Measurements from ENCODE around the gene DBT. TPM values are rescaled to one million over a fixed set of nuclear protein-coding genes. Genes with fewer than 3 reads are reported as not detected.

DBT gene
- total RNA-seq, 1 experiment from 2014 or later: 14.0 TPM

GRCh38 chr1:100219457-100219856 is 30.2 kb downstream of the DBT start (continued):
- TF ChIP-seq POLR2A (IDR thresholded peaks at IDR 0.05; ENCODE audit: borderline replicate concordance, extremely low read depth, insufficient read depth, insufficient read length): no peak
- TF ChIP-seq JUND (IDR thresholded peaks at IDR 0.05): no peak
- TF ChIP-seq FOSL1 (IDR thresholded peaks at IDR 0.05; ENCODE audit: low read depth): no peak
- no peak for TF ChIP-seq EZH2phosphoT487 (IDR thresholded peaks at IDR 0.05; ENCODE audit: borderline replicate concordance)
- no peak for TF ChIP-seq CBX3 (IDR thresholded peaks at IDR 0.05; ENCODE audit: low read depth)

GRCh38 chr1:100217834-100218233 is 31.8 kb downstream of the DBT start:
- BruUV-seq (replicated peaks): no TSS peak
- Histone ChIP-seq H3K4me1 (ENCODE audit: control insufficient read depth in 1 of 2, insufficient read depth in 2 of 2, low read length in 2 of 2) (no peaks in the 10 kb centered on the region), H3K4me3 (replicated peaks in 1 of 2; ENCODE audit: low read depth in 1 of 2, low read length in 2 of 2) (no peak overlapping the region), H3K9me2 (ENCODE audit: insufficient read depth) (no peaks in the 10 kb centered on the region), H3K27ac (ENCODE audit: low read depth, low read length) (no peak overlapping the region), H3K4me2 (ENCODE audit: low read length) (no peak overlapping the region), H3K9me3 (ENCODE audit: control insufficient read depth in 1 of 2, insufficient read depth in 1 of 2, low read depth in 1 of 2, low read length in 2 of 2) (no peaks in the 10 kb centered on the region), H3K79me2 (ENCODE audit: insufficient read depth, low read length) (no peaks in the 10 kb centered on the region), H3K9ac (ENCODE audit: low read length) (no peak overlapping the region), H3K36me3 (ENCODE audit: control insufficient read depth in 1 of 2, insufficient read depth in 2 of 2, low read length in 2 of 2) (peaks cover 0 to 16% of the 10 kb centered on the region in 2 experiments; a peak in 2 of 4 replicates), H2AFZ (ENCODE audit: low read depth, low read length, poor library complexity, severe bottlenecking) (no peak overlapping the region), H4K20me1 (ENCODE audit: insufficient read depth) (no peaks in the 10 kb centered on the region), H3K27me3 (ENCODE audit: insufficient read depth, low read length) (no peaks in the 10 kb centered on the region)
- ChIA-PET POLR2A (no interaction called here), RAD21 (ENCODE audit: low non-redundant PET in 1 of 2, low total read pairs in 2 of 2, uncharacterized antibody in 2 of 2, unreplicated experiment in 2 of 2) (no interaction called here), CTCF (no interaction called here)
- no peak for DNase-seq (ENCODE audit: low read depth, low spot score)
- intact Hi-C loops (cut with micrococcal nuclease): no loop called here
- no peak for TF ChIP-seq POLR2A (IDR thresholded peaks at IDR 0.05; ENCODE audit: borderline replicate concordance, extremely low read depth, insufficient read depth, insufficient read length)
- no peak for TF ChIP-seq POLR2AphosphoS5 (IDR thresholded peaks at IDR 0.05; ENCODE audit: low read depth, low read length)
- no peak for TF ChIP-seq ZNF274 (IDR thresholded peaks at IDR 0.05; ENCODE audit: low read depth, low read length)
- TF ChIP-seq SIN3A (IDR thresholded peaks at IDR 0.05; ENCODE audit: low read depth): no peak
- no peak for TF ChIP-seq CBX3 (IDR thresholded peaks at IDR 0.05; ENCODE audit: low read depth)
- no peak for TF ChIP-seq FOSL1 (IDR thresholded peaks at IDR 0.05; ENCODE audit: low read depth)
- no peak for TF ChIP-seq TCF7L2 (IDR thresholded peaks at IDR 0.05; ENCODE audit: borderline replicate concordance, extremely low read depth, insufficient read depth, insufficient read length)
- TF ChIP-seq CTCF (IDR thresholded peaks at IDR 0.05 in 2 of 3, conservative IDR thresholded peaks at IDR 0.05 in 1 of 3; ENCODE audit: borderline replicate concordance in 1 of 3, insufficient read depth in 1 of 3, low read depth in 2 of 3, low read length in 2 of 3): no peak
- TF ChIP-seq EZH2phosphoT487 (IDR thresholded peaks at IDR 0.05; ENCODE audit: borderline replicate concordance): no peak
- TF ChIP-seq REST (IDR thresholded peaks at IDR 0.05; ENCODE audit: low read depth): no peak
- TF ChIP-seq MAX (IDR thresholded peaks at IDR 0.05): no peak
- no peak for TF ChIP-seq ATF3 (IDR thresholded peaks at IDR 0.05)
- no peak for TF ChIP-seq ZBTB33 (IDR thresholded peaks at IDR 0.05; ENCODE audit: extremely low read depth, insufficient replicate concordance, low read length)
- no peak for TF ChIP-seq EZH2 (IDR thresholded peaks at IDR 0.05)
- TF ChIP-seq JUND (IDR thresholded peaks at IDR 0.05): no peak
- TF ChIP-seq SRF (IDR thresholded peaks at IDR 0.05; ENCODE audit: low read depth): no peak
- TF ChIP-seq ZFX (IDR thresholded peaks at IDR 0.05): no peak
- no peak for ATAC-seq

Data from HCT116 (cell line).